H9 (cell line): ENCODE data around the gene LMX1B. TPM values are rescaled to one million over a fixed set of nuclear protein-coding genes. Genes with fewer than 3 reads are reported as not detected.

Experiments used
- DNase-seq: peaks from one replicate; pipeline ENCODE4 v3.0.0-alpha.2; 2017
- H2AFZ ChIP-seq: one replicate; pipeline ENCODE4 v1.6.1; 2013; ENCODE audit warnings: mild to moderate bottlenecking, low read length, control low read depth, moderate library complexity
- H2AK5ac ChIP-seq: 2 replicates; pipeline ENCODE4 v1.6.1; 2013; ENCODE audit warnings: low read length, control low read depth, mixed read lengths; ENCODE audit not compliant: insufficient read length
- H2BK120ac ChIP-seq: one replicate; pipeline ENCODE4 v1.6.1; 2013; ENCODE audit warnings: low read depth, mild to moderate bottlenecking, low read length, control low read depth, inconsistent platforms; ENCODE audit not compliant: poor library complexity, severe bottlenecking
- H2BK12ac ChIP-seq: 2 replicates; pipeline ENCODE4 v1.6.1; 2013; ENCODE audit warnings: low read length, control low read depth, mixed read lengths, low read depth; ENCODE audit not compliant: insufficient read length
- H2BK15ac ChIP-seq: 2 replicates; pipeline ENCODE4 v1.6.1; 2013; ENCODE audit warnings: low read depth, low read length, control low read depth
- H2BK20ac ChIP-seq: one replicate; pipeline ENCODE4 v1.6.1; 2013; ENCODE audit warnings: low read depth, mild to moderate bottlenecking, low read length, control low read depth, inconsistent platforms; ENCODE audit not compliant: poor library complexity, severe bottlenecking
- H2BK5ac ChIP-seq: 2 replicates; pipeline ENCODE4 v1.6.1; 2013; ENCODE audit warnings: low read length, control low read depth, mixed read lengths; ENCODE audit not compliant: insufficient read length
- H3K14ac ChIP-seq: 2 replicates; pipeline ENCODE4 v1.6.1; 2013; ENCODE audit warnings: low read length, control low read depth; ENCODE audit not compliant: insufficient read depth
- H3K18ac ChIP-seq: 2 replicates; pipeline ENCODE4 v1.6.1; 2013; ENCODE audit warnings: low read depth, mild to moderate bottlenecking, mixed read lengths, low read length, control low read depth; ENCODE audit not compliant: insufficient read length
- H3K23ac ChIP-seq: 2 replicates; pipeline ENCODE4 v1.6.1; 2013; ENCODE audit warnings: low read length, control low read depth, mixed read lengths, low read depth; ENCODE audit not compliant: insufficient read length
- H3K23me2 ChIP-seq: 2 replicates; pipeline ENCODE4 v1.6.1; 2013; ENCODE audit warnings: low read depth, mild to moderate bottlenecking, mixed read lengths, low read length, control low read depth; ENCODE audit not compliant: insufficient read length, poor library complexity, severe bottlenecking
- H3K27ac ChIP-seq: 2 replicates; pipeline ENCODE4 v1.5.1; 2013; ENCODE audit warnings: low read length, control low read depth, mixed read lengths, low read depth; ENCODE audit not compliant: insufficient read length
- H3K27me3 ChIP-seq: 2 replicates; pipeline ENCODE4 v1.6.1; 2013; ENCODE audit warnings: low read length, control low read depth, inconsistent platforms; ENCODE audit not compliant: insufficient read depth
- H3K4ac ChIP-seq: 2 replicates; pipeline ENCODE4 v1.6.1; 2013; ENCODE audit warnings: low read depth, mild to moderate bottlenecking, control low read depth, inconsistent platforms, low read length, moderate library complexity
- H3K4me1 ChIP-seq: 2 replicates; pipeline ENCODE4 v1.6.1; 2013; ENCODE audit warnings: low read length, control low read depth, inconsistent platforms; ENCODE audit not compliant: insufficient read depth
- H3K4me2 ChIP-seq: 2 replicates; pipeline ENCODE4 v1.6.1; 2013; ENCODE audit warnings: low read length, control low read depth, mixed read lengths; ENCODE audit not compliant: insufficient read length, insufficient read depth
- H3K56ac ChIP-seq: 2 replicates; pipeline ENCODE4 v1.6.1; 2013; ENCODE audit warnings: low read depth, mild to moderate bottlenecking, mixed read lengths, low read length, control low read depth; ENCODE audit not compliant: insufficient read length
- H3K79me1 ChIP-seq: 2 replicates; pipeline ENCODE4 v1.6.1; 2013; ENCODE audit warnings: low read depth, mild to moderate bottlenecking, moderate library complexity, low read length, control low read depth, inconsistent platforms; ENCODE audit not compliant: insufficient read depth, poor library complexity, severe bottlenecking
- H3K79me2 ChIP-seq: 2 replicates; pipeline ENCODE4 v1.6.1; 2013; ENCODE audit warnings: low read length, control low read depth, inconsistent platforms; ENCODE audit not compliant: insufficient read depth
- H3K9ac ChIP-seq: 2 replicates; pipeline ENCODE4 v1.6.1; 2013; ENCODE audit warnings: low read length, control low read depth, mixed read lengths; ENCODE audit not compliant: insufficient read length; ENCODE audit errors: extremely low read depth
- H3K9me3 ChIP-seq: one replicate; pipeline ENCODE4 v1.6.1; 2013; ENCODE audit warnings: low read depth, low read length, inconsistent platforms; ENCODE audit not compliant: control insufficient read depth
- H3T11ph ChIP-seq: one replicate; pipeline ENCODE4 v1.6.1; 2013; ENCODE audit warnings: mild to moderate bottlenecking, low read length, control low read depth, inconsistent platforms
- H4K20me1 ChIP-seq: one replicate; pipeline ENCODE4 v1.6.1; 2013; ENCODE audit not compliant: control insufficient read depth, insufficient read length, insufficient read depth
- H4K5ac ChIP-seq: 2 replicates; pipeline ENCODE4 v1.6.1; 2013; ENCODE audit warnings: low read depth, mild to moderate bottlenecking, mixed read lengths, low read length, control low read depth; ENCODE audit not compliant: insufficient read length
- H4K8ac ChIP-seq: replicated peaks from 2 replicates; pipeline ENCODE4 v1.6.1; 2013; ENCODE audit warnings: low read length, control low read depth, mixed read lengths, low read depth; ENCODE audit not compliant: insufficient read length
- H4K91ac ChIP-seq: 2 replicates; pipeline ENCODE4 v1.6.1; 2013; ENCODE audit warnings: low read depth, mild to moderate bottlenecking, moderate library complexity, mixed read lengths, low read length, control low read depth; ENCODE audit not compliant: insufficient read length
- H3K27ac Mint-ChIP-seq, 3 experiments: 2 replicates in 2 of 3; 3 replicates in 1 of 3; pipeline ENCODE4 v1.8.0; 2020 to 2021; ENCODE audit warnings: mixed read lengths in 3 of 3, mild to moderate bottlenecking in 1 of 3, moderate library complexity in 1 of 3
- H3K27me3 Mint-ChIP-seq: 2 replicates; pipeline ENCODE4 v1.8.0; 2021; ENCODE audit warnings: low read depth, mild to moderate bottlenecking, moderate library complexity, mixed read lengths
- H3K36me3 Mint-ChIP-seq, 3 experiments: 2 replicates in 2 of 3; 3 replicates in 1 of 3; pipeline ENCODE4 v1.8.0; 2020 to 2021; ENCODE audit warnings: low read depth in 3 of 3, mixed read lengths in 3 of 3; ENCODE audit not compliant: insufficient read depth in 1 of 3
- H3K4me1 Mint-ChIP-seq, 2 experiments: 2 replicates each; pipeline ENCODE4 v1.8.0; 2020; ENCODE audit warnings: mixed read lengths in 2 of 2
- H3K4me3 Mint-ChIP-seq, 2 experiments: 2 replicates in 1 of 2; 3 replicates in 1 of 2; pipeline ENCODE4 v1.8.0; 2020 to 2021; ENCODE audit warnings: mild to moderate bottlenecking in 2 of 2, mixed read lengths in 2 of 2, moderate library complexity in 1 of 2
- H3K9me3 Mint-ChIP-seq, 2 experiments: 2 replicates in 1 of 2; 3 replicates in 1 of 2; pipeline ENCODE4 v1.8.0; 2020; ENCODE audit warnings: mild to moderate bottlenecking in 2 of 2, mixed read lengths in 2 of 2, moderate library complexity in 1 of 2
- WGBS: extraction: QIAGEN DNeasy Blood & Tissue Kit; methylation state at CpG from one replicate; pipeline ENCODE4 v1.1.7; 2013; ENCODE audit warnings: missing lambda C conversion rate, low lambda C conversion rate, mixed read lengths; ENCODE audit not compliant: insufficient read length; ENCODE audit errors: extremely low coverage; 5-methylcytosine and 5-hydroxymethylcytosine counted together
- total RNA-seq: library from RNA; stranded (reverse); gene quantifications from 2 replicates; pipeline ENCODE4 v1.2.1, GENCODE V29; 2021
- TF ChIP-seq, protein P1 (sequence below): fragments of 200-600 bp; sonication (generic); conservative IDR thresholded peaks from 3 replicates; pipeline ENCODE4 v1.8.0; 2021; ENCODE audit warnings: antibody characterized with exemption, mild to moderate bottlenecking

LMX1B gene
- total RNA-seq, 1 experiment from 2014 or later, result 0.85 TPM

DNA sequence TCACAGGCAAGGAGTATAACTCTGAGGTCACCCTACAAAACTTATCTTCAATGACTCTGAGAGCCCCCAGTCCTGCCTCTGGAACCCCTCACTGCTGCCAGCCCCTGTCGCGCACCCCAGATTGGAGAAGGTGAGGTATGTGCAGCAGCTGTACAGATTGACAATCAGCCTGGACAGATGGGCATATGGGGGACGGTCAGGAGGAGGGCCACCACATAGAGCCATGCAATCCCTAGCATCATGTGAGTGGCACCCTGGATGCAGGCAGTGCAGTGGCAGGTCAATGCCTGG, 90.1 kb downstream of the LMX1B start:
- no peaks in the 10 kb centered on the region for H3K9me3 ChIP-seq
- H3K79me2 ChIP-seq, result no peaks in the 10 kb centered on the region
- H3K14ac ChIP-seq, result no peak overlapping the region
- no peak overlapping the region for H3T11ph ChIP-seq
- H3K27ac ChIP-seq, result no peak overlapping the region
- no peak overlapping the region for H3K4me2 ChIP-seq
- TF ChIP-seq, protein P1, sequence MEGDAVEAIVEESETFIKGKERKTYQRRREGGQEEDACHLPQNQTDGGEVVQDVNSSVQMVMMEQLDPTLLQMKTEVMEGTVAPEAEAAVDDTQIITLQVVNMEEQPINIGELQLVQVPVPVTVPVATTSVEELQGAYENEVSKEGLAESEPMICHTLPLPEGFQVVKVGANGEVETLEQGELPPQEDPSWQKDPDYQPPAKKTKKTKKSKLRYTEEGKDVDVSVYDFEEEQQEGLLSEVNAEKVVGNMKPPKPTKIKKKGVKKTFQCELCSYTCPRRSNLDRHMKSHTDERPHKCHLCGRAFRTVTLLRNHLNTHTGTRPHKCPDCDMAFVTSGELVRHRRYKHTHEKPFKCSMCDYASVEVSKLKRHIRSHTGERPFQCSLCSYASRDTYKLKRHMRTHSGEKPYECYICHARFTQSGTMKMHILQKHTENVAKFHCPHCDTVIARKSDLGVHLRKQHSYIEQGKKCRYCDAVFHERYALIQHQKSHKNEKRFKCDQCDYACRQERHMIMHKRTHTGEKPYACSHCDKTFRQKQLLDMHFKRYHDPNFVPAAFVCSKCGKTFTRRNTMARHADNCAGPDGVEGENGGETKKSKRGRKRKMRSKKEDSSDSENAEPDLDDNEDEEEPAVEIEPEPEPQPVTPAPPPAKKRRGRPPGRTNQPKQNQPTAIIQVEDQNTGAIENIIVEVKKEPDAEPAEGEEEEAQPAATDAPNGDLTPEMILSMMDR, result no peak
- no peak overlapping the region for H2BK5ac ChIP-seq
- Mint-ChIP-seq H3K27me3 (peaks cover 92% of the 10 kb centered on the region), H3K4me1 (peaks cover 11 to 27% of the 10 kb centered on the region in 2 experiments), H3K36me3 (no peaks in the 10 kb centered on the region; a peak in 1 of 7 replicates), H3K27ac (no peak overlapping the region; a peak in 1 of 7 replicates), H3K9me3 (no peaks in the 10 kb centered on the region; a peak in 1 of 5 replicates), H3K4me3 (no peak overlapping the region)
- no peak for DNase-seq
- H2BK12ac ChIP-seq, result no peak overlapping the region
- H2BK15ac ChIP-seq, result no peak overlapping the region
- no peak overlapping the region for H4K8ac ChIP-seq
- no peak overlapping the region for H4K5ac ChIP-seq
- H3K23me2 ChIP-seq, result no peaks in the 10 kb centered on the region
- no peak overlapping the region for H3K4ac ChIP-seq
- H3K18ac ChIP-seq, result no peak overlapping the region
- H2BK120ac ChIP-seq, result no peak overlapping the region
- H3K9ac ChIP-seq, result no peak overlapping the region
- no peaks in the 10 kb centered on the region for H3K4me1 ChIP-seq
- H3K27me3 ChIP-seq, result peaks cover 3% of the 10 kb centered on the region; the same call in 1 of the 2 replicates
- no peaks in the 10 kb centered on the region for H3K79me1 ChIP-seq
- H2BK20ac ChIP-seq, result no peak overlapping the region
- no peak overlapping the region for H2AK5ac ChIP-seq
- no peak overlapping the region for H2AFZ ChIP-seq
- H4K91ac ChIP-seq, result no peak overlapping the region
- WGBS, result no CpG with 5 or more reads among the region's 3 CpGs
- no peak overlapping the region for H3K56ac ChIP-seq
- H3K23ac ChIP-seq, result no peak overlapping the region
- H4K20me1 ChIP-seq, result no peaks in the 10 kb centered on the region
